Liver (tissue), 3 donors: ENCODE results near the gene SNX3.
"Not testable (repeated sequence)": the region's sequence is repeated elsewhere in the genome, so short reads cannot be mapped to it uniquely, and the experiment has no call there.

Source experiments
- EGR1 ChIP-seq, 2 donors: IDR thresholded peaks; 2 replicates each; pipeline ENCODE4 v1.6.1; 2016 to 2018; ENCODE audit warnings: antibody characterized with exemption in 2 of 2, low read depth in 2 of 2
- GABPA ChIP-seq, 2 donors: IDR thresholded peaks in 1 of 2; conservative IDR thresholded peaks in 1 of 2; 2 replicates each; pipeline ENCODE4 v1.6.1; 2016; ENCODE audit warnings: antibody characterized with exemption in 2 of 2, mild to moderate bottlenecking in 1 of 2, moderate library complexity in 1 of 2
- RAD21 ChIP-seq, 2 donors: IDR thresholded peaks; 2 replicates each; pipeline ENCODE4 v1.6.1; 2016; ENCODE audit warnings: antibody characterized with exemption in 2 of 2, mild to moderate bottlenecking in 2 of 2
- TAF1 ChIP-seq: conservative IDR thresholded peaks from 2 replicates; pipeline ENCODE4 v1.6.1; 2016; ENCODE audit warnings: antibody characterized with exemption, mild to moderate bottlenecking
- YY1 ChIP-seq: IDR thresholded peaks from 2 replicates; pipeline ENCODE4 v1.6.1; 2016; ENCODE audit warnings: antibody characterized with exemption, mild to moderate bottlenecking
- TF ChIP-seq, protein P1 (sequence below): IDR thresholded peaks from 2 replicates; pipeline ENCODE4 v1.6.1; 2016; ENCODE audit warnings: antibody characterized with exemption
- TF ChIP-seq, protein P2 (sequence below): fragments of 150-350 bp; IDR thresholded peaks from 2 replicates; pipeline ENCODE4 v1.5.1; 2017; ENCODE audit warnings: improper control_type of control experiment, low read depth, low read length; ENCODE audit not compliant: missing input control
- TF ChIP-seq, protein P3 (sequence below): IDR thresholded peaks from 2 replicates; pipeline ENCODE4 v1.6.1; 2016; ENCODE audit warnings: antibody characterized with exemption
- TF ChIP-seq, protein P4 (sequence below): IDR thresholded peaks from 2 replicates; pipeline ENCODE4 v1.6.1; 2016; ENCODE audit warnings: antibody characterized with exemption, mild to moderate bottlenecking
- donor health status: healthy.
- donor health status: healthy.

DNA sequence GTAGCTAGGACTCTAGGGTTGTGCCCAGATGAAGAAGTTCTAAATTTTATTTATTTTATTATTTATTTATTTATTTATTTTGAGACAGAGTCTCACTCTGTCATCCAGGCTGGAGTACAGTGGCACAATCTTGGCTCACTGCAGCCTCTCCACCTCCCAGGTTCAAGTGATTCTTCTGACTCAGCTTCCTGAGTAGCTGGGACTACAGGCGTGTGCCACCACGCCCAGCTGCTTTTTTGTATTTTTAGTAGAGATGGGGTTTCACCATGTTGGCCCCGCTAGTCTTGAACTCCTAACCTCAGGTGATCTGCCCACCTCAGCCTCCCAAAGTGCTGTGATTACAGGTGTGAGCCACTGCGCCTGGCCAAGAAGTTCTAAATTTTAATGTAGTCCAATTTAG lies 47.8 kb upstream of the SNX3 start:
- TF ChIP-seq, protein P1, sequence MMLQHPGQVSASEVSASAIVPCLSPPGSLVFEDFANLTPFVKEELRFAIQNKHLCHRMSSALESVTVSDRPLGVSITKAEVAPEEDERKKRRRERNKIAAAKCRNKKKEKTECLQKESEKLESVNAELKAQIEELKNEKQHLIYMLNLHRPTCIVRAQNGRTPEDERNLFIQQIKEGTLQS: not testable (repeated sequence)
- TF ChIP-seq, protein P2, sequence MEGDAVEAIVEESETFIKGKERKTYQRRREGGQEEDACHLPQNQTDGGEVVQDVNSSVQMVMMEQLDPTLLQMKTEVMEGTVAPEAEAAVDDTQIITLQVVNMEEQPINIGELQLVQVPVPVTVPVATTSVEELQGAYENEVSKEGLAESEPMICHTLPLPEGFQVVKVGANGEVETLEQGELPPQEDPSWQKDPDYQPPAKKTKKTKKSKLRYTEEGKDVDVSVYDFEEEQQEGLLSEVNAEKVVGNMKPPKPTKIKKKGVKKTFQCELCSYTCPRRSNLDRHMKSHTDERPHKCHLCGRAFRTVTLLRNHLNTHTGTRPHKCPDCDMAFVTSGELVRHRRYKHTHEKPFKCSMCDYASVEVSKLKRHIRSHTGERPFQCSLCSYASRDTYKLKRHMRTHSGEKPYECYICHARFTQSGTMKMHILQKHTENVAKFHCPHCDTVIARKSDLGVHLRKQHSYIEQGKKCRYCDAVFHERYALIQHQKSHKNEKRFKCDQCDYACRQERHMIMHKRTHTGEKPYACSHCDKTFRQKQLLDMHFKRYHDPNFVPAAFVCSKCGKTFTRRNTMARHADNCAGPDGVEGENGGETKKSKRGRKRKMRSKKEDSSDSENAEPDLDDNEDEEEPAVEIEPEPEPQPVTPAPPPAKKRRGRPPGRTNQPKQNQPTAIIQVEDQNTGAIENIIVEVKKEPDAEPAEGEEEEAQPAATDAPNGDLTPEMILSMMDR: not testable (repeated sequence)
- TF ChIP-seq, protein P3, sequence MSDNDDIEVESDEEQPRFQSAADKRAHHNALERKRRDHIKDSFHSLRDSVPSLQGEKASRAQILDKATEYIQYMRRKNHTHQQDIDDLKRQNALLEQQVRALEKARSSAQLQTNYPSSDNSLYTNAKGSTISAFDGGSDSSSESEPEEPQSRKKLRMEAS: not testable (repeated sequence)
- not testable (repeated sequence) for TF ChIP-seq EGR1 (IDR thresholded peaks at IDR 0.05; ENCODE audit: low read depth in 2 of 2); RAD21 (IDR thresholded peaks at IDR 0.05); GABPA (IDR thresholded peaks at IDR 0.05 in 1 of 2, conservative IDR thresholded peaks at IDR 0.05 in 1 of 2); TAF1; YY1
- TF ChIP-seq, protein P4, sequence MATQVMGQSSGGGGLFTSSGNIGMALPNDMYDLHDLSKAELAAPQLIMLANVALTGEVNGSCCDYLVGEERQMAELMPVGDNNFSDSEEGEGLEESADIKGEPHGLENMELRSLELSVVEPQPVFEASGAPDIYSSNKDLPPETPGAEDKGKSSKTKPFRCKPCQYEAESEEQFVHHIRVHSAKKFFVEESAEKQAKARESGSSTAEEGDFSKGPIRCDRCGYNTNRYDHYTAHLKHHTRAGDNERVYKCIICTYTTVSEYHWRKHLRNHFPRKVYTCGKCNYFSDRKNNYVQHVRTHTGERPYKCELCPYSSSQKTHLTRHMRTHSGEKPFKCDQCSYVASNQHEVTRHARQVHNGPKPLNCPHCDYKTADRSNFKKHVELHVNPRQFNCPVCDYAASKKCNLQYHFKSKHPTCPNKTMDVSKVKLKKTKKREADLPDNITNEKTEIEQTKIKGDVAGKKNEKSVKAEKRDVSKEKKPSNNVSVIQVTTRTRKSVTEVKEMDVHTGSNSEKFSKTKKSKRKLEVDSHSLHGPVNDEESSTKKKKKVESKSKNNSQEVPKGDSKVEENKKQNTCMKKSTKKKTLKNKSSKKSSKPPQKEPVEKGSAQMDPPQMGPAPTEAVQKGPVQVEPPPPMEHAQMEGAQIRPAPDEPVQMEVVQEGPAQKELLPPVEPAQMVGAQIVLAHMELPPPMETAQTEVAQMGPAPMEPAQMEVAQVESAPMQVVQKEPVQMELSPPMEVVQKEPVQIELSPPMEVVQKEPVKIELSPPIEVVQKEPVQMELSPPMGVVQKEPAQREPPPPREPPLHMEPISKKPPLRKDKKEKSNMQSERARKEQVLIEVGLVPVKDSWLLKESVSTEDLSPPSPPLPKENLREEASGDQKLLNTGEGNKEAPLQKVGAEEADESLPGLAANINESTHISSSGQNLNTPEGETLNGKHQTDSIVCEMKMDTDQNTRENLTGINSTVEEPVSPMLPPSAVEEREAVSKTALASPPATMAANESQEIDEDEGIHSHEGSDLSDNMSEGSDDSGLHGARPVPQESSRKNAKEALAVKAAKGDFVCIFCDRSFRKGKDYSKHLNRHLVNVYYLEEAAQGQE: not testable (repeated sequence)
